GM18511 (cell line): ENCODE results near the gene ITPRIPL1.

Experiments
- ATAC-seq: cut with Tn5 transposase; IDR thresholded peaks from one replicate; pipeline ENCODE4 v1.9.1; 2021; ENCODE audit warnings: mild to moderate bottlenecking, moderate library complexity; ENCODE audit not compliant: unreplicated experiment

Gene ITPRIPL1

GRCh38 chr2:96353606-96354101, 28.5 kb downstream of the ITPRIPL1 start:
- no peak for ATAC-seq

DNA sequence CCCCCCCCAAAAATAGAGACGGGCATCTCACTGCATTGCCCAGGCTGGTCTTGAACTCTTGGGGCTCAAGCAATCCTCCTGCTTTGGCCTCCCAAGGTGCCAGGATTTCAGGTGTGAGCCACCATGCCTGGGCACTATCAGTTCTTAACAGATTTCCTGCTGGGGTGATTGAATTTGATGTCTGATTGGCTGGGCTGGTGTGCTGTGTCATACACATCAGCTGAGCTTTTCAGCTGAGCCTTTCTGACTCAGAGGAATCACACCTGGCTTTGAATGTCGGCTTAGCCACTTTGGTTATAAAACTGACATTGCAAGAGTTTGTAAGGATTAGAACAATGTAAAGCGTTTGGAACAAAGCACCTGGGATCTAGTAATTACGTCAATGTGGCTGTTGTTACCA, 29.4 kb downstream of the ITPRIPL1 start:
- ATAC-seq = no peak

DNA sequence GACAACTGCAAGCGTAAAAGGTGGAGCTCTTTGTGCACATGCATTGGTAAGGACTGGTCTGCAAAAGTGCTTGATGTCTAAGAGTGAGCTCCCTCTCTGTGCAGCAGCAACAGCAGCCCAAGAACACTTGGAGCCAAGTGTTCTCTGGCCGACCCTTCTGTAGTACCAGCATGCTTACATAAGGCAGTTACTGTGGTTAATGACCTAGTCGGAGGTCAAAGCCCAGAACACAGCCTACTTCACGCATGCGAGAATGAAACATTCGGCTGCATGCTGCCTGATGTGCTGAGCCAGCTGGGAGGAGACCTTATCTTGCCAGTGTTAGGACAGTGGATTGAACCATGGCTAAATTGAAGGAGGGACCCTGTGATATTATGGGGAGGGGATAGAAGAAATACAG, 31.8 kb downstream of the ITPRIPL1 start:
- no peak for ATAC-seq

DNA sequence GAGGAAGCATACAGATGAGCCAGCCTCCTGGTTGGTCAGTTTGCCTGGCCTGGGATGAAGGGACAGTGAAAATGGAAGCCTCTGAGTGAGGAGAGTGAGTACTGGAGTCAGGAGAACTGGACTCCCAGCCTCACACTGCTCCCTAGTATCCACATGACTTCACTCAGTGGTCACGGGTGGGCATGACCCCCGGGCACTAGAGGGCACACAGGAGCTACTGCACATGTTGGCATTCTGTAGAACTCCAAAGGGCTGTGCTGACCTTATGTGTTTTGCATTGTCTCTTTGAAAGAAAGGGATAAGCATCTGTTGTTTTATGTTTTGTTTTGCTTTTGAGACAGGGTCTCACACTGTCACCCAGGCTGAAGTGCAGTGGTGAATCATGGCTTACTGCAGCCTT, 34.2 kb downstream of the ITPRIPL1 start:
- ATAC-seq = no peak

GRCh38 chr2:96359866-96360265, 34.7 kb downstream of the ITPRIPL1 start:
- no peak for ATAC-seq

- ATAC-seq = no peak
Observed at GRCh38 chr2:96361751-96362150, 36.6 kb downstream of the ITPRIPL1 start.

DNA sequence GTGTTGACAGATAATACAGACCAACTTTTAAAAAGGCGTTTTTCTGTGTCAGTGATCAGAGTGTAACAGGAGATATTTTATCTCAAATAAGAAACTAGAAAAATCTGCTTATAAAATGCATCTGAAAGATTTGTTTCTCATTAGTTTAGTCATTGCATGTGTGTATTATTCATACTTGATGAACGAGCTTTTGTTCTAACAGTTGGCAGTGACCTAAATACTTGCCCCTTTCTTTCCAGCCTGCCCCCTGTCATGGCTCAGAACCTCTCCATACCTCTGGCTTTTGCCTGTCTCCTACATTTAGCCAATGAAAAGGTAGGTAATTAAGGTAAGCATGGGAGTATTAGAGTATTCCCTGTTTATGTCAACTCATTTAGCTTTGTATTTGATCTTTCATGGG, 44.1 kb downstream of the ITPRIPL1 start:
- ATAC-seq = no peak

- ATAC-seq = no peak
Observed at GRCh38 chr2:96374211-96374951, 49.3 kb downstream of the ITPRIPL1 start.
